GM23248 (cell line): Measurements from ENCODE around the gene NUDCD3.

Source experiments
- EZH2 ChIP-seq: fragments of 200-600 bp; sonication (generic); IDR thresholded peaks from 2 replicates; pipeline ENCODE4 v1.6.1; 2018; ENCODE audit warnings: antibody characterized with exemption, mild to moderate bottlenecking; ENCODE audit not compliant: insufficient read depth, poor library complexity, severe bottlenecking
- EZH2phosphoT487 ChIP-seq: fragments of 200-600 bp; sonication (generic); IDR thresholded peaks from 2 replicates; pipeline ENCODE4 v1.6.1; 2018; ENCODE audit warnings: antibody characterized with exemption, moderate library complexity, mild to moderate bottlenecking, low read depth; ENCODE audit not compliant: insufficient read depth

DNA sequence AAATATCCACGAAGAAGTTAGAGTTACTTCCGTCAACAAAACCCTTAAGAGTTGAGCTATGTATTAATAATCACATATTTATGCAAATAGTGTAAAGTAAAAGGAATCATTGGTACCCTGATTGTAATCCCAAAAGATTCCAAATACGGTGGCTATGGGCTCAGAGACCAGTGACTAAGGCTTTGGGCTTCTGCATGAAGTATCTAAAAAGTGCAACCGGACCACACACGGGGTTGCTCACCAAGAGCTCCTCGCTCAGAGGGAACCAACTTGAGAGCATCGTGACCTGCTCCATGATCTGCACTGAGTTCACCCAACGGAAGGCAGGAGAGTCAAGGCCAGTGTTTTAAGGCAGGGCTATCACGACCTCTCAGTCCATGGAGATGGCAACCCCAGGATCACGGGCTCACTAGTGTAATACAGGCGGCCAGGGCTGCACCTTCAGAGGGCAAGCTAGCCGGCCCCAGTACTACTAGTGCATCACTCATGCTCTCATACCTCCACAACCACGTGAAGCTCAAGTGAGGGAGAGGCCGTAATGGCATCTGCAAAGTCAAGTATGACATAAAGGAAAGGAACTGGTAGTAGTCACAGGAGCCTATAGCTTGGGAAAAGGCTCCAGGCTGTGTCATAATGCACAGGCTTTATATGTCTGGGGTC lies 87.9 kb downstream of the NUDCD3 start:
- TF ChIP-seq EZH2, result no peak
- no peak for TF ChIP-seq EZH2phosphoT487
